Brain microvascular endothelial cell (primary cell): ENCODE measurements around the gene HOXB3.

Experiments
- DNase-seq: peaks from one replicate; pipeline ENCODE4 v3.0.0-alpha.2; 2020
- H3K27ac ChIP-seq: fragments of 250-450 bp; sonication (Bioruptor Pico); 2 replicates; pipeline ENCODE4 v1.5.1; 2020; ENCODE audit warnings: mild to moderate bottlenecking, moderate library complexity
- H3K27me3 ChIP-seq: fragments of 250-450 bp; sonication (Bioruptor Pico); replicated peaks from 2 replicates; pipeline ENCODE4 v1.5.1; 2020; ENCODE audit warnings: mild to moderate bottlenecking
- H3K36me3 ChIP-seq: fragments of 250-450 bp; sonication (Bioruptor Pico); replicated peaks from 2 replicates; pipeline ENCODE4 v1.5.1; 2020; ENCODE audit warnings: mild to moderate bottlenecking
- H3K4me3 ChIP-seq: 2 replicates; pipeline ENCODE4 v1.5.1; 2011; ENCODE audit warnings: low read depth, mild to moderate bottlenecking, control low read depth, low read length, moderate library complexity
- in situ Hi-C: cut with HindIII; loops from 2 replicates; pipeline ENCODE4 v1.10.0; 2017; ENCODE audit warnings: low sequenced_read_pairs, low pct_ligation_motif_present
- TF ChIP-seq, protein P1 (sequence below): IDR thresholded peaks from 2 replicates; pipeline ENCODE4 v1.5.1; 2011; ENCODE audit warnings: low read depth, mild to moderate bottlenecking, moderate library complexity, low read length, control low read depth, inconsistent platforms; ENCODE audit errors: missing control alignments

The HOXB3 gene

GRCh38 chr17:48616717-48617470 is 26.9 kb upstream of the HOXB3 start:
- no peak for DNase-seq
- TF ChIP-seq, protein P1, sequence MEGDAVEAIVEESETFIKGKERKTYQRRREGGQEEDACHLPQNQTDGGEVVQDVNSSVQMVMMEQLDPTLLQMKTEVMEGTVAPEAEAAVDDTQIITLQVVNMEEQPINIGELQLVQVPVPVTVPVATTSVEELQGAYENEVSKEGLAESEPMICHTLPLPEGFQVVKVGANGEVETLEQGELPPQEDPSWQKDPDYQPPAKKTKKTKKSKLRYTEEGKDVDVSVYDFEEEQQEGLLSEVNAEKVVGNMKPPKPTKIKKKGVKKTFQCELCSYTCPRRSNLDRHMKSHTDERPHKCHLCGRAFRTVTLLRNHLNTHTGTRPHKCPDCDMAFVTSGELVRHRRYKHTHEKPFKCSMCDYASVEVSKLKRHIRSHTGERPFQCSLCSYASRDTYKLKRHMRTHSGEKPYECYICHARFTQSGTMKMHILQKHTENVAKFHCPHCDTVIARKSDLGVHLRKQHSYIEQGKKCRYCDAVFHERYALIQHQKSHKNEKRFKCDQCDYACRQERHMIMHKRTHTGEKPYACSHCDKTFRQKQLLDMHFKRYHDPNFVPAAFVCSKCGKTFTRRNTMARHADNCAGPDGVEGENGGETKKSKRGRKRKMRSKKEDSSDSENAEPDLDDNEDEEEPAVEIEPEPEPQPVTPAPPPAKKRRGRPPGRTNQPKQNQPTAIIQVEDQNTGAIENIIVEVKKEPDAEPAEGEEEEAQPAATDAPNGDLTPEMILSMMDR = no peak
- in situ Hi-C loops = no loop called here
- Histone ChIP-seq H3K27ac (no peak overlapping the region), H3K27me3 (peaks cover 86% of the 10 kb centered on the region), H3K36me3 (no peaks in the 10 kb centered on the region), H3K4me3 (no peak overlapping the region)

GRCh38 chr17:48615963-48616716 is 26.1 kb upstream of the HOXB3 start:
- Histone ChIP-seq H3K27me3 (peaks cover 84% of the 10 kb centered on the region), H3K27ac (no peak overlapping the region), H3K4me3 (no peak overlapping the region), H3K36me3 (no peaks in the 10 kb centered on the region)
- in situ Hi-C loops = no loop called here
- DNase-seq = no peak
- TF ChIP-seq, protein P1 = no peak

DNA sequence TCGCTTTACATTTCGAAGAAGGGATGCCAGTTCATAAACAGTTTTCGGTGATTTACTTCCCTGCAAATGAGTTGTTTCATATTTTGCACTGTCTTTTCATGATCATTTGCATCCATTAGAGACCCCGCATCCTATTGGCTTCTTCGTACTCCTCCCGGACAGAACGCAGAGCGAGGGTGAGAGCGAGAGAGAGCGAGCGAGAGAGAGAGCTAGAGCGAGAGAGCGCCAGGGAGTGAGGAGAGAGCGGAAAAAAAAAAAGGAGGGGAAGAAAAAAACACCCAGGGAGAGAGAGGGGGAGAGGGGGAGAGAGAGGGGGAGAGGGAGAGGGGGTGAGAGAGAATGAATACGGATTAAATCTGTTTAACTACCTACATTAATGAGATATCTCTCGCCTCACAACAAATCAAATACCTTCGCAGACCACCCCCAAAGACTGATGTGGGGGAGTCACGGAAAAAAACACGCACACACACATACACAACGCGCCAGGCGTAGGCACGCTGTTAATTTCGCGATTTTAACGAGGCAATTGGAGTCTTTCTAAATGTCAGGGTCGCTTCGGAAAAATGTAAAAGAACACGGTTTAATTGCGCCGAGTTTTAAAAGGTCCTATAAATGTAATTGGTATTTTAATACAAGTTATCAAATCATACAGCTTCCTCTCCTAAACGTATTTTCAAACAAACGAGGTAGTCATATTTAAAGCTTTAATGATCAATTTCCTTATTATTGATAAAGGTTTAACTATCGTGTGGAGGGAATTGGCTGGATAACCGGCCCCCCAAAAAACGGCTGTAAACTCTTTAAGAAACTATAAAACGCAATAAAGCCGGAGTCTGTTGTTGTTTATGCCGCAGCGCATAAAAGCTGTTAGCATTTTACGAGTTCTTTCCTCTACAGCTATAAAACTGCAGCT is 25.3 kb upstream of the HOXB3 start, which contains the start of gene HOXB8:
HOXB8 (minus strand) TSS at position 246 of the 916 bp plus-strand sequence. CDS start 588 bp downstream, outside the sequence.
- Histone ChIP-seq H3K27ac (no peak within 1 kb of the TSS), H3K36me3 (no peaks in the 10 kb centered on the region), H3K4me3 (peak within 1 kb of the TSS; percentile 12), H3K27me3 (peaks cover 84% of the 10 kb centered on the region)
- in situ Hi-C loops = no loop called here
- no peak for DNase-seq
- TF ChIP-seq, protein P1 = no peak

DNA sequence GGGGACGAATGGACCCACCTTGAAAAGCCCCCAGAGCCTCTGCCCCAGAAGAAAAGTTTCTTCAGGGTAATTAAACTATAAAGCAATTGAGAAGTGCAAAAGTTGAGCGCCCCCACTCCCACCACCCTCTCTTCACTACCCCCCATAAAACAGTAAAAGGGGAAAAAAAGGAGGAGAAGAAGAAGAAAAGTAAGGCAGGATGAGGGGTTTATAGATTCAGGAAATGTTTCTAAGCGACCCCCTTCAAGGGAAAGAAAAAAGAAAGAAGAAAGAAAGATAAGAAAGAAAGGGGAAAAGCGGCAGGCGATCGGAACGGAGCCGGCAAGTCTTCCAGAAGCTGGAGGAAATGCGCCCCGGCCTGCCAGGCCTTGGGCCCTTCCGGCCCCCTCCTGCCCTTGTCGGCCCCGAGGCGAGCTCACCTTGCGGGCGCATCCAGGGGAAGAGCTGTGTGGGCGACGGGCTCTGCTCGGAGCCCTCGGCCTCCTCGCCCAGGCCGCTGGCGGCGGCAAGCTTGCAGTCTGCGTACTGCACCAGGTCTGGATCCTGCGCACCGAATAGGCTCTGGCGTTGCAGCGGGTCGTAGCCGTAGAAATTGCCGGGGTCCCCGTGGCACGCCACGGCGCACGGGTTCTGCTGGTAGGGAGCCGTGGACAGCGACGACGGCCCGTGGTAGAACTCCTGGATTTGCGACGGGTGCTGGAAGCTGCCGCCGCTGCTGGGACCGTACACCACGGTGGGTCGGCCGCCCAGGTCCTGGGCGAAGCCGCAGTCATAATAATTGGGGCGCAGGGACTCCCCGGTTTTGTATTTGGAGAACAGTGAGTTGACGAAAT is 24.0 kb upstream of the HOXB3 start:
- Histone ChIP-seq H3K27ac (no peak overlapping the region), H3K27me3 (peaks cover 84% of the 10 kb centered on the region), H3K36me3 (no peaks in the 10 kb centered on the region), H3K4me3 (peak overlapping the region; percentile 12)
- in situ Hi-C loops = no loop called here
- DNase-seq = no peak
- TF ChIP-seq, protein P1 = no peak
